NCI-H187 treated with DMSO at 0.1 percent for 48 hours (cell line): Measurements from ENCODE around the gene ZMAT5.

ENCODE experiments used
- DNase-seq: peaks from one replicate; lab custom pipeline; 2025; lab: John Stamatoyannopoulos, UW

The ZMAT5 gene

DNA sequence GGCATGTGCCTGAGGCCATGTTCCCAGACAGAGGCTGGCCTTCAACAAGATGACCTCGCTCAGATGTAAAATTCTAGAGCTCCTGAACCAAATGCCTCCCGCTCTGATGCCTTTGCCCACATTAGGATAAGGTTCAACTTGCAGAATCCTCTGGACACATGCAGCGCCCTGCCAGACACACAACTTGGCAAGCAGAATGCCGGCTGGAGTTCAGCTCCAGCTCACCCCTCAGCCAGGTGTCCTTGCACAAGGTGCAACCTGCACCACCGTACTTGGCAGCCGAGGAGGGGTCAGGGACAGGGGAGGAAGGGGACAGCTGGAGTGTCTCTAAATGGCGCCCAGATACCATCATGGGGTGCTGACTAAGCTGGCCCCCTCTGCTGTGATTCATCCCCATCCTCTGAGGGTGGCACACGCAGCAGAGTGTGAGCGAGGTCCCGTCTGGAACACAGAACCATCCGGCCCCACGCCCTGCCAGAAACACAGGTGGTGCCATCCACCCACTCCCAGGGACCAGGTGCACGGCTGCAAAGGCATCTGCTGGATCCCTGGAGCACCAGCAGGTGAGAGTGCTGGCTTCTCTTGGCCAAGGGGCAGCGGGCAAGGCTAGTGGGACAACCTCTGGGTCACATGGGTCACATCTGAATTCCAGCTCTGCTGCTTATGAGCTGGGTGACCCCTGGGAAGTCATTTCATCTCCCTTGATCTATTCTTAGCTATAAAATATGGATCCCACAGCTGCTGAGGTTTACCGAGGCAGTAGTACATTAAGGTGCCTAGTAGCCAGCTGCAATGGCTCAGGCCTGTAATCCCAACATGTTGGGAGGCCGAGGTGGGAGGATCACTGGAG, 12.8 kb downstream of the ZMAT5 start:
- no peak for DNase-seq

DNA sequence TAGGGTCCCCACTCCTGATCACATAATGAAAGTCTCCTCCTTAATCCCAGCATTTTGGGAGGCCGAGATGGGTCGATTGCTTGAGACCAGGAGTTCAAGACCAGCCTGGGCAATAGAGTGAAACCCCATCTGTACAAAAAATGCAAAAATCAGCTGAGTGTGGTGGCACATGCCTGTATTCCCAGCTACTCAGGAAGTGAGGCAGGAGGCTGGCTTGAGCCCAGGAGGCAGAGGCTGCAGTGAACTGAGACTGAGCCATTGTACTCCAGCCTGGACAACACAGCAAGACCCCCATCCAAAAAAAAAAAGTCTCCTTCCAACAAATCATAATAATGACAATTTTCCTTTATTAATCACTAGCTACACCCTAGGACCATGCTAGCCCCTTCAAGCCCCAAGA, 15.1 kb downstream of the ZMAT5 start:
- no peak for DNase-seq

DNA sequence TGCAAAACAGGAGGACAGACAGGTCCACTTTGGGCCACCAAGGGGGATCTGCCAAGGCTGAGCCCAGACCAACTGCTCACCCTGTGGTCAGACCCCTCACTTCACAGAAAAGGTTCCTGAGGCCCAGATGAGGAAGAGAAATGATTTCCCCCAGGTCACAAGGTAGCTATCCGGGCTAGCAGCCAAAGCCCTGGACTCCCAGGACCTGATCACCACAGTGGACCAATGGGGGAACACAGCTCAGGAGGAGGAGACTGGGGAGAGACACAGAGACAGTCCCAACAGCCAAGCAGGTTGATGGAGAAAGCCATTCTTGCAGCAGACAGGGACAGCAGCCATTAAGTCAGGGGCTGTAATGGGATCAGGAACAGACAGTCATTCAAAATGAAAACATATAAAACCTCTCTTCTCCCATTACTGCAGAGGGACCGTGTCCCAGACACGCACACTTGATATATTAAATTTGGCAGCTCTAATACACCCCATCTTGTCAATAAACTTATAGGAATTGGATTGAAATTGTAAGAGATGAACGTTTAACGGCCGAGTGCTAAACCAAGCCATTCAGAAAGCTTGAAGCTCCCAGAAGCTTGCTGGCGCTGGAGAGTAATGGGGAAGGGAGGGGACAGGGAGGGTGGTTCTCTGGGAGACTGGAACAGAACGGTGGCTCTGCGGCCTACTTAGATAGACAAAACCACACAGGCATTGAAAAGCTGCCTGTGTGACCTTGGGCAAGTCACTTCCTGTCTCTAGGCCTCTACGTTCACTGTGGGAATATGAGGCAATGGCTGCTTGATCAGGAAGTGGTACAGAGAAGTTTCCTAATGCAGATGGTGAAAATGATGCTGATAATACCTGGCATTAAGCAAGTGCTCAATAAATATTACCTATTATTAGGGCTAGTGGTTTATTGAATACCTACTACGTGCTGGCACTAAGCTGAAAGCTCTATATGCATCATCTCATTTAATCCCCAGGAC, 16.0 kb downstream of the ZMAT5 start:
- no peak for DNase-seq

DNA sequence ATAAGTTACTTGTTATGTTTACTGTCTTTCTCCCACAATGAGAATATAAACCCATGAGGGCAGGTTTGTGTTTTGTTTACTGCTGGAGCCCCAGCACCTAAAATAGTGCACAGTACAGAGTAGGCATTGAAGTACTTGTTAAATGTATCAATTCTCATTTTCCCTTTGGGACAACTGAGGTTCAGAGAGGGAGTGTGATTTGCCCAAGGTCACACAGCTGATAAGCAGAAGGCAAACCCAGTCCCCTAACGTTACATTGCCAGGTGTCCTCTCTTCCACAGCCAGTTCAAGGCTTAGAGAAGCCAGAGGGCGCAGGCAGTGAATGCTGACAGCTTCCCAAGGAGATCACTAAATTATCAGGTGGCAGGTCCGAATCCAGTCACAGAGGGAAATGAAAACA, 16.8 kb downstream of the ZMAT5 start:
- DNase-seq = no peak

DNA sequence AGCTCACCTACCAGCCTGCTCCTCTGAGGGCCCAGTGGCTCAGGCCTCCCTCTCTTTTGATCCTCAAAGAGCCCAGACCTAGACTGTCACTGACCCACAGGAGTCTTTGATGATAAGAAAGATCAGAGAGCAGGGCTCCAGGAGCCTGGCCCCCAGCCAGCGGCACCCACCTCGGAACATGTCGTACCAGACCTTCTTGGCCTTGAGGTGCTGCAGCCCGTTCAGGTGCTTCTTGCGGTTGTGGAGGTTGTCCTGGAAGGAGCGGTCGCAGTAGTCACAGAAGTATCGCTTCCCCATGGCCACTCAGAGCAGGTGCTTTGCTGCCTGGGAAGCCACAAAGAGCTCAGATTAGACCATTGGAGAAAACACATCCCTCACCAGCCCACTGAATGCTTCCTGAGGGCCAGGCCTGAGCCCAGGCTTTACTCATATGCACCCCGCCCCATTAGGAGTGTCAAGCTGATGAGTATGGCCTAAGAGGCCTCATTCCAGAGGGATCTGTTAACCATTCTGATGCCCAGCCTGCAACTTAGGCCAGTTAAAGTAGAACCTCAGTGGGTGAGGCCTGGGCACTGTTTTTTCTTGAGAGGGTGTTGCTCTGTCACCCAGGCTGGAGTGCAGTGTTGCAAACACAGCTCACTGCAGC, 18.4 kb downstream of the ZMAT5 start:
- DNase-seq = no peak

DNA sequence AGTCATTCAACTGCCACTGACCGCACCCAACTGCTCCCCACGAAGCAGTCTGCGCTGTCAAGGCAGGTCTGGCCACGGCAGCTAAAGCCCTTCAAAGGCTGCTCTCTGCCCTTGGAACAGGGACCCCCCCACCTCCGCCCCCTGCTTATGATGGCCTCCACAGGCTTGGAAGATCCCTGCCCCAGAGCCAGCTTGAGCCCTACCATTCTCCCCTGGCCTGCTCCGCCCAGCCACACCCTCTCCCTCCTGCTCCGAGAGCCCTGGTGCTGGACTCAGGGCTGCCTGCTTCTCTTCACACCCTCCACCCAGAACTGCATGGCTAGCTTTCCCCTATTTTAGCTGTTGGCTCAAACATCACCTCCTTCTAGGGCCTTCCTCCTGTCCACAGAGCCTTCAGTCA, 19.0 kb downstream of the ZMAT5 start:
- no peak for DNase-seq

DNA sequence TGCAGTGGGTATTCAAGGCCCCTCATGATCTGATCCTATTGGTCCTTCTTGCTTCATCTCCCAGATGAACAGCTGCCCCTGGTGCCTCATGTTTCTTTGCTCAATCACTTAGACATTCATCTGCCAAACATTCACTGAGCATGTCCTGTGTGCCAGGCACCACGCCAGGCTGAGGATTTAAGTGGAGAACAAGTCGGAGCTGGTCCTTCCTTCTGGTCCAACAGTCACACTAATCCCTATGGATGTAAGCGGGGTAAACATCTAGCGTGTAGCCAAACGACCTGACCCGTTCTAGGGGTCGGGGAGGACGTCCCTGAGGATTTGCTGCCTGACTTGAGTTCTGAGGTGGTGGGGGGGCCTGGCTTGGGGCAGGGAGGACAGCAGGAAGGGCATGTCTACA, 21.9 kb downstream of the ZMAT5 start:
- DNase-seq = no peak

DNA sequence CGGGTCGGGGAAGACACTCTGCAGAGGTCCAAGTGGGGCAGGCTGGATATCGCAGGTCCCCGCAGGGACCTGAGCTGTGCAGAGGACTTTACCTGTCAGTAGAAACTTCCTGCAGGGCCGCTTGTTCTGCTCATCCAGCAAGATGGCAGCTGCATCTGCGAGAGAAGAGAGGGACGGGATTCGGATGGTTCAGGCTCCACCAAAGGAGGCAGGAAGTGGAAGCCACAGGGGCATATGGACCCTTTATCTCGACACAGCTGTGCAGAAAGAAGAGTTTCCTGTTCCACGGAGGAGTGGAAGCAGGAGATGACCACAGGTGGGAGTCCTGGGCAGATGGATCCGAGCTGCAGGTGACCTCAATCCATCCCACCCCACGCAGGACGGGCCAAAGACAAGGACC, 24.5 kb downstream of the ZMAT5 start:
- no peak for DNase-seq

DNA sequence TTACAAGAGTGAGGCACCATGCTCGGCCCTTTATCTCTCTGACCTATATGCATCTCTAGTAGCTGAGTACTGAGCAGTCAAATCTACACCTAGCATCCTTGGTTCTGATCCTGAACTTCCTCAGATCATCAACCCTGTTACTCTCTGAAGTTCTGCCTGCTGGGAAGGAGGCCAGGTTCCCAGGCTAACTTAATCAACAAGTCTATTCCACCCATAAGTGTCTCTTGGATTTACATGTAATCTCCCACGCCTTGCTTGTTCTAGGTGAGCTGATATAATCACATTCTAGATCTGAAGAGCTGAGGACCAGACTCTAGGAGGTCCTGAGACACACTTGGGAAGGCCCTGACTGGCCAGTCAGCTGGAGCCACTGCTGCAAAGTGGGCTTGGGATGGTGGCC, 24.9 kb downstream of the ZMAT5 start:
- no peak for DNase-seq

DNA sequence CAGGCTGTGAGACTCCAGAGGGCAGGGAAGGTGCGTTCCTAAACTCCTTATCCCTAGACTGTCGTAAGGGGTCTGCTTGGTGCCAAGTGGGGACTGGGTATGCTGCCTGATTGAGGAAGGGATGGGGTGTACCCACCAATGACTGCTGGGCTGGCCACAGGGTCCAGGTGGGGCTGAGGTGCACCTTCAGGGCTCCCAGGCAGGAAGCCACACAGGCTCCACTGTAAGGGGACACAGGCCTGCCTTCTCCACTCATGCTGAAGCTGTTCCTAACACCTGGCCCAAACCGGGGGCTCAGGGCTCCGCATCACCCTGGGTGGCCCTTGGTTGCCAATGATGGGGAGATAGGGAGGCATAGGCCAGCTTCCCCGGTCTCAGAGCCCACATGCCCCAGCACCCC, 26.6 kb downstream of the ZMAT5 start:
- no peak for DNase-seq

DNA sequence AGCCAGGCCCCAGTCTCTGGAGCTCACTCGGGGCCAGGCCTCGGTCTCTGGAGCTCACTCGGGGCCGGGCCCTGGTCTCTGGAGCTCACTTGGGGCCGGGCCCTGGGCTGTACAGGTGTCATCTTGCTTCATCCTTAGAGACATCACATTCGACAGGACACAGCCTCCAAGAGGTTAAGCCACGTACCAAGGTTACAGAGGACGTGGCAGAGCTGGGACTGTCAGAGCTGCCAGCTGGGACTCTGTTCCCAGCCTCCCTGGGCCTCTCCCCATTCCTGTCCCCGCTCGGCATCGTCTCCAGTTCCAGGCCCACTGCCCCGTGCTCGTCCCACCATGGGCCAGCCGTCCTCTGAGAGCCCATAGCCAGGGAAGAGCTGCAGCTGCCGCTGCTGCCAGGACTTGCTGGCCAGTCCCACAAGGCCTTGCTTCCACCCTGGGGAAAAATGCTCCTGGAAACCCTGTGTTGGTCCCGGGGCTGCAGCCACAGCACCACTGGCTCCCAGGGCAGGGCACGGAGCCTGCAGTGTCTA, 27.4 kb downstream of the ZMAT5 start:
- DNase-seq = no peak

DNA sequence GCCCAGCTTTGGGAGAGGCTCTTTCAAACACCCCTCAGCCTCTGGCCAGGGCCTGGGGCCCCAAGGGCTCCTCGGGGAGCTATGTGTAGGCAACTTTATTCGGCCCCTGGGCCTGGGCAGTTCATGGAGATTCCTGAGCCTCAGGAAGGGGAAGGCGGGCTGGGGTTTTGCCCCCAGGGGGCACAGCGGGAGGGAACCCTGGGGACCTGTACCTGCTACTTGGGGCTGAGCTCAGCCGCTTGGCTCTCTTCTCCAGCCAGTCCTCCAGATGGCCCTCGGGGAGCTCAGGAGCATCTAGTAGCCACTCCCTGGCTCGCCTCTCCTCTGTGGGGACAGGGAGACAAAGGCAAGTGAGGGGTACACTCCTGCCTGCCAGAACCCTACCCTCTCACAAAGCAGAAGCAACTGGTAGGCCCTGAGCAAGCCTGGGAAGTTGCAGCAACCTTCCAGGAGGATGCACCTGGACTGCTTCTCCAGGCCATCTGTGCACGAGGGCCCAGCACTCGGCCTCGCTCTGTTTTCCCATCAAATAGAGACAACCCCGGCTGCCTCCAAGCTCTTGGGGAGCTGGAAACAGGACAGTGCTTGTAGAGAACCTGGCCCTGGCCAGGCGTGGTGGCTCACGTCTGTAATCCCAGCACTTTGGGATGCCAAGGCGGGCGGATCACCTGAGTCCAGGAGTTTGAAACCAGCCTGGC, 28.5 kb downstream of the ZMAT5 start:
- DNase-seq = no peak

DNA sequence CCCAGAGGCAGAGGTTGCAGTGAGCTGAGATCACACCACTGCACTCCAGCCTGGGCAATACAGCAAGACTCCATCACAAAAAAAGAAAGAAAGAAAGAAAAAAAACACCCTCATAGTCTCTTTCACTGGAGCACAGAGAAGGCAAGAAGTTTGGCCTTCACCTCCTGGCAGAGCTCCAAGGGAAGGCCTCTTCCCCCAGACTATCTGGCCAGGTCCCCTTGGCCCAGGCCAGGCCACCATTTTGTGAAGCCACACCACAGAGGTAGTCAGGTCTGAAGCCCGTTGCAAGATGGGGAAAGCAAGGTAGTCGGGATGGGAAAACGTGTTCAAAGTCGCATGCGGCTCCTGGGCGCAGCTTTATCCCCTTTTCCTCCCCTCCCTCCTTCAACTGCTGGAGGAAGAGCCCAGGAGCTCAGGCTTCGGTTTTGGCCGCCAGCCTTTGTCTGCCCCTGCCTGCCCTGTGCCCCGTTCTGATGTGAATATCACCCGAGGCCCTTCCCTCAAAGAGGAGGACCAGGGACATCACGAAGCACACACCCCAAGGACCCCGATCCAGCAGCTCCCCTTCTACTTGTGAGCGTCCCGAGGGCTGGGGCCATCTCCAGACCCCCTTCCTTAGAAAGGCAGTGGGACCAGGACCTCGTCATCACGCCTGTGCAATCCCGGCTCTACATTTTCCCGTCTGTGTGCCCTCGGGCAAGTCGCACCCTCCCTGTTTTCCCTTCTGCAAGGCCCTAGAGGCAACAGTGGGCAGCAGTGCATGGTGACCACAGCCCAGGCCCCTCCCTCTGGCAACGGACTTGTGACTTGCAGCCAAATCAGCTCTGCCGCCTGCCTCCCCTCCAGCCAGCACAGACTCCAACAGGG, 29.3 kb downstream of the ZMAT5 start:
- no peak for DNase-seq

DNA sequence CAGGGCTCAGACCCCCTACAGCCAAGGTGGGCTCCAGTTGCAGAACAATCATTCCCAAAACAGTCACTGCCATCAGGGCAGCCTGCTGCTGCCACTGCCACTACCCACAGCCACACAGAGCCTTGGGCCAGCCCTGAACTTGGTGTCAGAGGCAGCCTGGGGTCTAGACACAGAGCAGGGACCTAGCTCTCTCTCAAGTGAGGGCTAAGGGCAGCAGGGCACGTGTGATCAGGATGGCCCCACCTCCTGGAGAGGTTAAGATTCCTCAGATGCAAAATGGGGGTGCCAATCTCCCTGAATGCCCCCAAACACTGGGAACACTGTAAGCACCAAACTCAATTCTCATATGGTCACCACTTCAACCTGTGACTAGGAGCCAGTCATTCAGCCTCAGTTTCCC, 31.4 kb downstream of the ZMAT5 start:
- DNase-seq = no peak

DNA sequence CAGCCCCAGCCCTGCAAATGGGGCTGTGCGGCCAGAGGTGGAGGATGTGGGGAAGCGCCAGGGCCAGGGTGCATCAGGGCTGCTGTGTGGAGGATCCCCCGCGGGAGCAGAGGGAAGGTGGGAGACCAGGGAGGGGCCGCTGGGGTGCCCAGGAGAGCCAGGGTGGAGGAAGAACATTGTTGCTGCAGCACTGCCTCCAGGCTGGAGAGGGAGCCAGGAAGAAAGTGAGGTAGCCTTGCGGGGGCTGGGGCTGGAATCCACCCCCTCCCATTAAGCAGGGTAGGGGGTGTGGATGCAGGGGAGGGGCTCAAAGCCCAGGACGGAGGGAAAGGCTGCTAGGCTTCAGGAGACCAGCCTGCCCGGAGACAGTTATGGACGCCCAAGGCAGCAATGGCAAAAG, 32.0 kb downstream of the ZMAT5 start:
- no peak for DNase-seq

DNA sequence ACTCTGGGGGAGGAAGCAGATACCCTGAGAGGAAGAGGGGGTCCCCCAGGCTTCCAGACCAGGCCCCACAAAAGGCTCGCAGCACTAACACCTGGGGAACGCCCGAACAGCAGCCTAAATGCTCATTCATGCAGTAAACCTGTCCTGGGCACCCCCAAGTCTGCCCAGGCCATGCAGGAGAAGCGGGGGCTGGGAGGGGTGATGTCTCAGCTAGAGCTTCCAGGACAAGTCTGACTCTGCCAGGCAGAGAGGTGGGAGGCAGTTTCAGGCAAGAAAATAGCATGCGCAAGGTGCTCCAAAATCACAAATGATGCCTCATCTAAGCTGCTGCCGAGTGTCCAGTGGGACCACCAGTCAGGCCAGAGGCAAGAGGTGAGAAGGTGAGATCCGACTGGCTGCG, 32.4 kb downstream of the ZMAT5 start:
- DNase-seq = no peak

DNA sequence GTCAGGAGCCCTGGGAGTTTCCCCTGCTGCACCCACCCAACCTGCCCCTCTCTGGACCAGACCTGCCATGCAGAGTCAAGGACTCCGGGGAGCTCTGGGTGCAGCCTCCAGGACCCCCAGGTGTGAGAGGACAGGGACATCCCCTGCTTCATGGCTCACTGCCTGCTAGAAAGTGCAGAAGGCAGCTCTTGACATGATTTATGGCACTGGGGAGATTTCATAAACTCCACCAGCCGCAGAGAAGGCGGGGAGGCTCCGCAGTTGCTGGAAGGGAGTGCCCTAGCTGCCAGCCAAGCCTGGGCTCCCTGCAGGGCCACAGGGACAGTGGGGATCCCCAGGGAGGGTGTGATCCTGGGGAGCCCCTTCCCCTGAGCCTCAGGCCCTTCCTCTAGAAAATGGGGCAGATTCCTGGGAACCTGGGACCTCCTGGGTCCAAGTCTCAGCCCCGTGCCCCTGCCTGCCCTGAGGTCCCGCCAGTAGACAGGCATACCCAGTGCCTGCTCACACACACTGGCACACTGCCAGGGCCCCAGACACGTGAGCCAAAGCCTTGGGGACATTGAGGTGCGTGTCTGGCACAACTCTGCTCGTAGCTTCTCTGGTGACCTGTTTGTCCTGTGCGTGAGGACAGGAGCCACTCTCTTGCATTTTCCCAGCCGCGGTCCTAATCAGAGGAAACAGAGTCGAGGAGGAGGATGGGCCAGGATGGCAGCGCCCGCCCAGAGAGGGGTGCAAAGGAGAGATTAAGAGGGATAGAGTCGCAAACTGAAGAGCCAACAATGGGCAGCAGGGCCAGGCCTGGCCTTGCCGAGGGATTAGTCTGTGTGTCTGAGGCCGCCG, 33.2 kb downstream of the ZMAT5 start:
- peak; percentile 30 for DNase-seq

DNA sequence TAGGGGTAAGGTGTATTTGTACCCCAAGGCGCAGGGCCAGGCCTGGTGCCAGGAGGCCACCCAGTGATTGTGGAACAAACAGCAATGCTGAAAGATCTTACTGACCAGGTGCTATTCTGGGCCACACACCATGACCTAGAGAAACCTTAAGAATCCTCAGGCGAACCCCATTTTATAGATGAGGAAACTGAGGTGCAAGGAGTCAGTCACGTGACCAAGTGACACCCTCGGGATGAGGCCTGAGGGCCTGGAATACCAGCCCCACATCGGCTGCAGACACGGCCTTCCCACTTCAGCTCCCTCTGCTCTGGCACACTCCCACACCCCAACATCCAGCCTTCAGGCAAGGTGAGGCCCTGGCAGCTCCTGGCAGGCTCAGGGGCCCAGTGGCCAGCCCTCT, 33.9 kb downstream of the ZMAT5 start:
- DNase-seq = no peak

DNA sequence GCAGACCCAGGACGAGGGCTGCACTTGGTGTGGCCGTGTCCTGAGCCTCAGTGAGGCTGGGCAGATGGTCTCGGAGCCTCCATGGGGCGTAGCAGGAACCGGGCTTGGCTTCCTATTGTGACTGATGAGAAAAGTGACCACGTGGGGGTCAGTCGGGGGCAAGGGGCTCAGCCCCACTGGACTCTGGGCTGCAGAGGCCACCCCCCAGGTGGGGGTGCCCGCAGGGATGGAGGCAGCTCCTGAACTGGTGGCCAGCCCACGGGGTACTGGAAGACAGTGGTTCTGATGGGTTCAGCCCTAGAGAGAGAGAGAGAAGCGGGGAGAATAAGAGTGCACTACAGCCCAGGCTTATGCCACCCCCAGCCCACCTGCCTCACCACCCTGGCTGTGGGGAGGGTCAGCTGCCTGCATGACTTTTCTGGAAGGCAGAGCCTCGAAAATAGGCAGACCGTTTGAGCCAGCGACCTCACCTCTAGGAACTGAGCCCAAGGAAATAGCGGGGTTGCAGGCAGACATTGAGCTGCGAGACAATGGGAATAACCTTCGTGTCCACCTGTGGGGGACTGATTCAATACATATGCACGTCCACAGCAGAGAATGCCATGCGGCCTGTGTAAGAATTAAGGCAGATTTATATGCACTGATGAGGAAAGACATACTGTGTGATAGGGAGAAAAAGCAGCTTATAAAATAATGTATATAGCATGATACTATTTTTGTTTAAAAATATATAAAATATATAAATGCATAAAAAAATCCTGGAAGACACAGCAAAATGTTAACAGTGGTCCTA, 35.6 kb downstream of the ZMAT5 start:
- no peak for DNase-seq
